PC-3 (cell line): Measurements from ENCODE around the gene MAGI1. TPM values are rescaled to one million over a fixed set of nuclear protein-coding genes. Genes with fewer than 3 reads are reported as not detected.

Experiments
- ATAC-seq: fragments of 200-7000 bp; cut with Tn5 transposase; 2 replicates; pipeline ENCODE4 v1.9.1; 2020; ENCODE audit warnings: mild to moderate bottlenecking, moderate library complexity
- BruUV-seq: library from RNA; stranded (reverse); fragments of 400-500 nt; replicated peaks from 2 replicates; lab custom pipeline; 2021; lab: Mats Ljungman, UMichigan
- CTCF ChIA-PET: fragments of 300-600 bp; sonication (Branson Sonifier 250); formaldehyde crosslinking; loops from one replicate; lab custom pipeline; 2022; ENCODE audit warnings: antibody characterized with exemption; lab: Charles Lee
- POLR2A ChIA-PET: fragments of 300-600 bp; sonication (Branson Sonifier 250); formaldehyde crosslinking; loops from one replicate; lab custom pipeline; 2022; ENCODE audit warnings: antibody characterized with exemption; ENCODE audit not compliant: unreplicated experiment; lab: Charles Lee
- DNase-seq: peaks from one replicate; pipeline ENCODE4 v3.0.0-alpha.2; 2015
- H2AFZ ChIP-seq: fragments of 300-600 bp; sonication (generic); 2 replicates; pipeline ENCODE4 v1.6.0; 2016; ENCODE audit warnings: antibody characterized with exemption, low read length
- H3F3A ChIP-seq: fragments of 300-600 bp; sonication (generic); one replicate; pipeline ENCODE4 v1.6.0; 2017; ENCODE audit warnings: antibody characterized with exemption, low read length, control low read depth, mild to moderate bottlenecking; ENCODE audit not compliant: unreplicated experiment
- H3K27ac ChIP-seq: fragments of 300-600 bp; sonication (generic); 2 replicates; pipeline ENCODE4 v1.5.1; 2016; ENCODE audit warnings: mild to moderate bottlenecking, low read length
- H3K27me3 ChIP-seq: fragments of 300-600 bp; sonication (generic); 2 replicates; pipeline ENCODE4 v1.6.1; 2016; ENCODE audit warnings: low read length, mixed read lengths
- H3K36me3 ChIP-seq: fragments of 300-600 bp; sonication (generic); 2 replicates; pipeline ENCODE4 v1.6.1; 2016; ENCODE audit warnings: low read depth, mixed run types, low read length, mixed read lengths
- H3K4me1 ChIP-seq: fragments of 300-600 bp; sonication (generic); 2 replicates; pipeline ENCODE4 v1.5.1; 2016; ENCODE audit warnings: low read length; ENCODE audit not compliant: insufficient read depth
- H3K4me2 ChIP-seq: fragments of 300-600 bp; sonication (generic); 2 replicates; pipeline ENCODE4 v1.6.0; 2016; ENCODE audit warnings: low read length
- H3K4me3 ChIP-seq: fragments of 300-600 bp; sonication (generic); 2 replicates; pipeline ENCODE4 v1.5.1; 2016; ENCODE audit warnings: mild to moderate bottlenecking, low read length, mixed read lengths
- H3K79me2 ChIP-seq: fragments of 300-600 bp; sonication (generic); 2 replicates; pipeline ENCODE4 v1.6.1; 2017; ENCODE audit warnings: low read length, mixed read lengths
- H3K9ac ChIP-seq: fragments of 300-600 bp; sonication (generic); 2 replicates; pipeline ENCODE4 v1.6.0; 2016; ENCODE audit warnings: mild to moderate bottlenecking, low read length
- H3K9me2 ChIP-seq: fragments of 300-600 bp; sonication (generic); replicated peaks from 2 replicates; pipeline ENCODE4 v1.6.1; 2016; ENCODE audit warnings: mixed run types, low read length, mixed read lengths
- H3K9me3 ChIP-seq: fragments of 300-600 bp; sonication (generic); 2 replicates; pipeline ENCODE4 v1.6.1; 2016; ENCODE audit warnings: low read length, mixed read lengths
- H4K20me1 ChIP-seq: fragments of 300-600 bp; sonication (generic); 2 replicates; pipeline ENCODE4 v1.6.1; 2016; ENCODE audit warnings: low read length, mixed read lengths
- EZH2 ChIP-seq: fragments of 300-600 bp; sonication (generic); IDR thresholded peaks from one replicate; pipeline ENCODE4 v1.6.1; 2017; ENCODE audit warnings: antibody characterized with exemption, mild to moderate bottlenecking, low read length; ENCODE audit not compliant: unreplicated experiment
- EZH2phosphoT487 ChIP-seq: fragments of 300-600 bp; sonication (generic); IDR thresholded peaks from 2 replicates; pipeline ENCODE4 v1.6.1; 2018; ENCODE audit warnings: mild to moderate bottlenecking, antibody characterized with exemption, low read length, borderline replicate concordance
- intact Hi-C: fragments of 100-400 bp; cut with micrococcal nuclease; formaldehyde crosslinking; loops from 2 replicates; pipeline ENCODE4 v1.9.0; 2023
- total RNA-seq: library from RNA; depleted of rRNA; stranded (reverse); fragments of >200 nt; gene quantifications from 2 replicates; pipeline ENCODE4 v1.2.3, GENCODE V29; 2014
- TF ChIP-seq, protein P1 (sequence below): fragments of 300-600 bp; sonication (generic); conservative IDR thresholded peaks from 2 replicates; pipeline ENCODE4 v1.5.1; 2017; ENCODE audit warnings: antibody characterized with exemption, low read depth, mild to moderate bottlenecking, low read length

The MAGI1 gene
- total RNA-seq, 1 experiment from 2014 or later = 8.9 TPM

DNA sequence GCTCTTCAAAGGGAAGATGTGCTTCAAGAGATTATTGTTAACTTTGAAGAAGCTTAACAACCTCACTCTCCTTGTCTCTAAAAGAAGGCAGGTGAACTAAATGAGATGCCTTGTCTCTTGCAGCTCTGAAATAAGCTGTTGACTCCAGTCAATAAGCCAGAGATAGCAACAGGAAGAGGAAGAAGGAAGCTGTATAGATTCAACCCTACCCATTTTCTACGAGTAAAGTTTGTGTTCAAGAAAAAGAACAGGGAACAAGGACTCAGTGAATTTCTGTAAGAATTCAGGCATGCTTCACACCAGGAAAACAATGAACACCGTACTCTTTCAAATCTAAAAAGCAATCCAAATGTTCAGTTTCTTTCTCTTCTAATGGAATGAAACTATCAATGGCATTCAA, 503.5 kb downstream of the MAGI1 start:
- no TSS peak for BruUV-seq
- intact Hi-C loops = no loop called here

GRCh38 chr3:65534805-65535204, 503.9 kb downstream of the MAGI1 start:
- intact Hi-C loops = no loop called here
- H3K79me2 ChIP-seq = no peaks in the 10 kb centered on the region
- no peak overlapping the region for H2AFZ ChIP-seq
- no peak overlapping the region for H3K27ac ChIP-seq
- no TSS peak for BruUV-seq
- H3K4me2 ChIP-seq = no peak overlapping the region
- ChIA-PET POLR2A (no interaction called here), CTCF (no interaction called here)
- DNase-seq (no peak), ATAC-seq (no peak)
- H3K4me3 ChIP-seq = no peak overlapping the region
- TF ChIP-seq, protein P1, sequence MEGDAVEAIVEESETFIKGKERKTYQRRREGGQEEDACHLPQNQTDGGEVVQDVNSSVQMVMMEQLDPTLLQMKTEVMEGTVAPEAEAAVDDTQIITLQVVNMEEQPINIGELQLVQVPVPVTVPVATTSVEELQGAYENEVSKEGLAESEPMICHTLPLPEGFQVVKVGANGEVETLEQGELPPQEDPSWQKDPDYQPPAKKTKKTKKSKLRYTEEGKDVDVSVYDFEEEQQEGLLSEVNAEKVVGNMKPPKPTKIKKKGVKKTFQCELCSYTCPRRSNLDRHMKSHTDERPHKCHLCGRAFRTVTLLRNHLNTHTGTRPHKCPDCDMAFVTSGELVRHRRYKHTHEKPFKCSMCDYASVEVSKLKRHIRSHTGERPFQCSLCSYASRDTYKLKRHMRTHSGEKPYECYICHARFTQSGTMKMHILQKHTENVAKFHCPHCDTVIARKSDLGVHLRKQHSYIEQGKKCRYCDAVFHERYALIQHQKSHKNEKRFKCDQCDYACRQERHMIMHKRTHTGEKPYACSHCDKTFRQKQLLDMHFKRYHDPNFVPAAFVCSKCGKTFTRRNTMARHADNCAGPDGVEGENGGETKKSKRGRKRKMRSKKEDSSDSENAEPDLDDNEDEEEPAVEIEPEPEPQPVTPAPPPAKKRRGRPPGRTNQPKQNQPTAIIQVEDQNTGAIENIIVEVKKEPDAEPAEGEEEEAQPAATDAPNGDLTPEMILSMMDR = no peak
- no peak for TF ChIP-seq EZH2
- no peak for TF ChIP-seq EZH2phosphoT487
- H3K4me1 ChIP-seq = no peaks in the 10 kb centered on the region
- H3K9me2 ChIP-seq = no peaks in the 10 kb centered on the region
- no peaks in the 10 kb centered on the region for H3F3A ChIP-seq
- H3K27me3 ChIP-seq = no peaks in the 10 kb centered on the region
- H3K9me3 ChIP-seq = no peaks in the 10 kb centered on the region
- H3K36me3 ChIP-seq = no peaks in the 10 kb centered on the region
- no peaks in the 10 kb centered on the region for H4K20me1 ChIP-seq
- no peak overlapping the region for H3K9ac ChIP-seq

More for the DNA sequence above, 503.5 kb downstream of the MAGI1 start:
- ATAC-seq (no peak), DNase-seq (no peak)
- H3K4me2 ChIP-seq = no peak overlapping the region
- no peaks in the 10 kb centered on the region for H3K9me3 ChIP-seq
- H3K79me2 ChIP-seq = no peaks in the 10 kb centered on the region
- H3K27ac ChIP-seq = no peak overlapping the region
- H3K4me3 ChIP-seq = no peak overlapping the region
- H4K20me1 ChIP-seq = no peaks in the 10 kb centered on the region
- TF ChIP-seq EZH2 (no peak), EZH2phosphoT487 (no peak)
- TF ChIP-seq, protein P1 = no peak
- H3K36me3 ChIP-seq = no peaks in the 10 kb centered on the region
- H3K27me3 ChIP-seq = no peaks in the 10 kb centered on the region
- no peaks in the 10 kb centered on the region for H3K9me2 ChIP-seq
- no peaks in the 10 kb centered on the region for H3K4me1 ChIP-seq
- POLR2A ChIA-PET = no interaction called here
- H2AFZ ChIP-seq = no peak overlapping the region
- H3F3A ChIP-seq = no peaks in the 10 kb centered on the region
- H3K9ac ChIP-seq = no peak overlapping the region
- CTCF ChIA-PET = no interaction called here

- Histone ChIP-seq H3K4me2 (no peak overlapping the region), H3K9me2 (no peaks in the 10 kb centered on the region), H3K4me1 (no peaks in the 10 kb centered on the region), H3K9ac (no peak overlapping the region), H3K27me3 (no peaks in the 10 kb centered on the region), H3K27ac (no peak overlapping the region), H3K4me3 (no peak overlapping the region), H3K36me3 (no peaks in the 10 kb centered on the region), H4K20me1 (no peaks in the 10 kb centered on the region), H2AFZ (no peak overlapping the region), H3K9me3 (no peaks in the 10 kb centered on the region), H3F3A (no peaks in the 10 kb centered on the region), H3K79me2 (no peaks in the 10 kb centered on the region)
- DNase-seq (no peak), ATAC-seq (no peak)
- ChIA-PET POLR2A (no interaction called here), CTCF (no interaction called here)
- no TSS peak for BruUV-seq
- intact Hi-C loops = no loop called here
- no peak for TF ChIP-seq EZH2
- no peak for TF ChIP-seq EZH2phosphoT487
- TF ChIP-seq, protein P1 = no peak
These were observed 506.0 kb downstream of the MAGI1 start for GRCh38 chr3:65532749-65533148.
